ENCODE measurements around the gene AIPL1. TPM values are rescaled to one million over a fixed set of nuclear protein-coding genes. Genes with fewer than 3 reads are reported as not detected.
A peak's percentile ranks its signal among the peaks of the same experiment; 100 is the strongest.

Gene AIPL1
- polyA plus RNA-seq, 1 donor (not counting 4 experiments of a cell fraction or from before 2014, with no cell fraction given), result not detected

- Histone ChIP-seq H3K4me1 (ENCODE audit: control insufficient read depth, extremely low read depth, insufficient read depth, low read length) (no peaks in the 10 kb centered on the region), H3K27me3 (ENCODE audit: control insufficient read depth, extremely low read depth, insufficient read depth, low read length) (peaks cover 29% of the 10 kb centered on the region), H3K79me2 (ENCODE audit: control insufficient read depth, insufficient read depth, low read length) (no peaks in the 10 kb centered on the region), H3K9ac (ENCODE audit: control insufficient read depth, extremely low read depth, insufficient read depth, low read length) (no peak overlapping the region), H3K36me3 (ENCODE audit: control insufficient read depth in 2 of 2, extremely low read depth in 1 of 2, insufficient read depth in 2 of 2, low read length in 2 of 2) (no peaks in the 10 kb centered on the region), H2AFZ (ENCODE audit: control insufficient read depth, low read length) (no peak overlapping the region), H3K9me3 (ENCODE audit: control insufficient read depth, low read depth, low read length) (no peaks in the 10 kb centered on the region), H4K20me1 (ENCODE audit: control insufficient read depth, extremely low read depth, insufficient read depth, low read length) (no peaks in the 10 kb centered on the region), H3K9me1 (ENCODE audit: control insufficient read depth, extremely low read depth, insufficient read depth, low read length) (no peaks in the 10 kb centered on the region), H3K4me3 (ENCODE audit: control insufficient read depth in 2 of 3, extremely low read depth in 1 of 3, insufficient read depth in 2 of 3, low read depth in 1 of 3, low read length in 3 of 3) (no peak overlapping the region), H3K4me2 (ENCODE audit: control insufficient read depth, extremely low read depth, insufficient read depth, low read depth, low read length) (no peak overlapping the region), H3K27ac (ENCODE audit: control insufficient read depth, insufficient read depth, low read length) (no peak overlapping the region)
- no peak for DNase-seq (ENCODE audit: low read depth, low spot score)
- peak; percentile 37 for TF ChIP-seq EZH2 (IDR thresholded peaks at IDR 0.05; ENCODE audit: low read length)
- TF ChIP-seq CTCF (optimal IDR thresholded peaks at IDR 0.05 in 1 of 3, IDR thresholded peaks at IDR 0.05 in 1 of 3, conservative IDR thresholded peaks at IDR 0.05 in 1 of 3; ENCODE audit: extremely low read depth in 1 of 3, insufficient read depth in 2 of 3, low read length in 3 of 3), result no peak
- no peak for FAIRE-seq
- dilution Hi-C loops (cut with MboI; ENCODE audit: extremely low pct_ligation_motif_present, low sequenced_read_pairs), result no loop called here
Observed at GRCh38 chr17:6392609-6393350, 42.1 kb downstream of the AIPL1 start.

- Histone ChIP-seq H2AFZ (ENCODE audit: control insufficient read depth, low read length) (no peak overlapping the region), H3K9me1 (ENCODE audit: control insufficient read depth, extremely low read depth, insufficient read depth, low read length) (no peaks in the 10 kb centered on the region), H3K4me2 (ENCODE audit: control insufficient read depth, extremely low read depth, insufficient read depth, low read depth, low read length) (no peak overlapping the region), H3K27me3 (ENCODE audit: control insufficient read depth, extremely low read depth, insufficient read depth, low read length) (peaks cover 15% of the 10 kb centered on the region), H3K36me3 (ENCODE audit: control insufficient read depth in 2 of 2, extremely low read depth in 1 of 2, insufficient read depth in 2 of 2, low read length in 2 of 2) (no peaks in the 10 kb centered on the region), H3K9me3 (ENCODE audit: control insufficient read depth, low read depth, low read length) (no peaks in the 10 kb centered on the region), H3K4me3 (ENCODE audit: control insufficient read depth in 2 of 3, extremely low read depth in 1 of 3, insufficient read depth in 2 of 3, low read depth in 1 of 3, low read length in 3 of 3) (no peak overlapping the region), H4K20me1 (ENCODE audit: control insufficient read depth, extremely low read depth, insufficient read depth, low read length) (no peaks in the 10 kb centered on the region), H3K27ac (ENCODE audit: control insufficient read depth, insufficient read depth, low read length) (no peak overlapping the region), H3K79me2 (ENCODE audit: control insufficient read depth, insufficient read depth, low read length) (no peaks in the 10 kb centered on the region), H3K4me1 (ENCODE audit: control insufficient read depth, extremely low read depth, insufficient read depth, low read length) (no peaks in the 10 kb centered on the region), H3K9ac (ENCODE audit: control insufficient read depth, extremely low read depth, insufficient read depth, low read length) (no peak overlapping the region)
- FAIRE-seq (no peak), DNase-seq (ENCODE audit: low read depth, low spot score) (no peak)
- TF ChIP-seq EZH2 (IDR thresholded peaks at IDR 0.05; ENCODE audit: low read length), result no peak
- no peak for TF ChIP-seq CTCF (optimal IDR thresholded peaks at IDR 0.05 in 1 of 3, IDR thresholded peaks at IDR 0.05 in 1 of 3, conservative IDR thresholded peaks at IDR 0.05 in 1 of 3; ENCODE audit: extremely low read depth in 1 of 3, insufficient read depth in 2 of 3, low read length in 3 of 3)
- dilution Hi-C loops (cut with MboI; ENCODE audit: extremely low pct_ligation_motif_present, low sequenced_read_pairs), result no loop called here
Observed at GRCh38 chr17:6388416-6388815, 46.5 kb downstream of the AIPL1 start.
